GM21390 (cell line): ENCODE results near the gene NUP210.
"Not testable (repeated sequence)": the region's sequence is repeated elsewhere in the genome, so short reads cannot be mapped to it uniquely, and the experiment has no call there.

Experiments
- ATAC-seq: cut with Tn5 transposase; IDR thresholded peaks from one replicate; pipeline ENCODE4 v1.9.1; 2021; ENCODE audit not compliant: unreplicated experiment

NUP210 gene

DNA sequence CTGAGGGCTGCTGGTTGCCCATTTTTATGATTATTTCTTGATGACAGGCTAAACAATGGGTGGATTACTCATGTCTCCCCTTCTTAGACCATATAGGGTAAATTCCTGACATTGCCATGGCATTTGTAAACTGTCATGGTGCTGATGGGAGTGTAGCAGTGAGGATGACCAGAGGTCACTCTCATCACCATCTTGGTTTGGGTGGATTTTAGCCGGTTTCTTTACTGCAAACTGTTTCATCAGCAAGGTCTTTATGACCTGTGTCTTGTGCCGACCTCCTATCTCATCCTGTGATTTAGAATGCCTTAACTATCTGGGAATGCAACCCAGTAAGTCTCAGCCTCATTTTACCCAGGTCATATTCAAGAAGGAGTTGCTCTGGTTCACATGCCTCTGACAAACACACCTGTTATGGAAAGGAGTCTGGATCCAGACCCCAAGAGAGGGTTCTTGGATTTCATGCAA is 10.3 kb upstream of the NUP210 start:
- ATAC-seq, result not testable (repeated sequence)

- ATAC-seq, result no peak
Measured at GRCh38 chr3:13429631-13430291, 9.6 kb upstream of the NUP210 start.

- ATAC-seq, result not testable (repeated sequence)
Measured at GRCh38 chr3:13428678-13429077, 8.6 kb upstream of the NUP210 start.

GRCh38 chr3:13427662-13428603 is 7.8 kb upstream of the NUP210 start:
- ATAC-seq, result no peak

GRCh38 chr3:13426591-13426990 is 6.5 kb upstream of the NUP210 start:
- ATAC-seq, result no peak

DNA sequence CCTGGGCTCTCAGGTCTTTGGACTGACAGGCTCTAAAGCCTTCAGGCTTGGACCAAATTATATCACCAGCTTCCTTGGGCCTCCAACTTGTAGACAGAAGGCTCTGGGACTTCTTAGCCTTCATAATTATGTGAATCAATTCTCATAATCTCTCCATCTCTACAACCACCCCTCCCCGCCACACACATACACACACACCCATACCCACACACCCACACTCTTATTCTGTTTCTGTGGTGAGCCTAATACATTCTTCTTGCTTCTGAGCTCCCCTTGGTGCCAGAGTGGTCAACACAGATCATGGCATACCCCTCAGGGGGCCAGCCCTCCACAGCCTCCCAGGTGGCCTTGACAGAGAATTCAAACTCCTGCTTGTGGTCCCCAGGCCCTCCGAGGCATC is 5.6 kb upstream of the NUP210 start:
- ATAC-seq, result no peak

- ATAC-seq, result no peak
Measured at GRCh38 chr3:13424865-13425617, 4.9 kb upstream of the NUP210 start.

DNA sequence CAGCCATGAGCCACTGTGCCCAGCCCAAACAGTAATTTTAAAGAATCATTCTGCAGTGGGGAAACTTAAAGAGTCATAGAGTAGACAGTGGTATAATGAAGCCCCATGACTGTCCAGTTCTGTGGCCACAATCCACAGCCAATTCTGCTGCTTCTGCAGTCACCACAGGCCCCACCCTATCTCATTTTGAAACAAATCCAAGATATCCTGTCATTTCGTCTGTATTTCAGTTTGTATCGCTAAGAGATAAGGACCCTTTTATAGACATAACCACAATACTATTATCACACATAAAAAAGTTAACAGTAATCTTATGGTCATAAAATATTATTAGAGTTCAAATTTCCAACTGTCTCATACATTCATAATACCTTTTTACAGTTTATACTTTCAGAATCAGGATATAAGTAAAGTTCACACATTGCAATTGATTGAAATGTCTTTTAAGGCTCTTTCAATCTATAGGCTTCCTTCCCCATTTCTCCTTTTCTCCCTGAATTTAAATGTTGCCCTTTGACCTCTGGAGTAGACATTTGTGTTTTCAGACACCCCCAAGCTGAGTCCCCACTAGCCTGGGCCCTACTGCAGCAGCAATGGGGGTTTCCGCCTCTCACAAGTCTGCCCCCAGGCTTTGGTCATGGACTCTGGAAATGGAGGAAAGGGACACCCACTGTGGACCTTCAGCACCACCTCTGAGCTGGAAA is 4.2 kb upstream of the NUP210 start:
- no peak for ATAC-seq

- ATAC-seq, result peak; percentile 32
Measured at GRCh38 chr3:13420831-13421765, 976 bp upstream of the NUP210 start.

DNA sequence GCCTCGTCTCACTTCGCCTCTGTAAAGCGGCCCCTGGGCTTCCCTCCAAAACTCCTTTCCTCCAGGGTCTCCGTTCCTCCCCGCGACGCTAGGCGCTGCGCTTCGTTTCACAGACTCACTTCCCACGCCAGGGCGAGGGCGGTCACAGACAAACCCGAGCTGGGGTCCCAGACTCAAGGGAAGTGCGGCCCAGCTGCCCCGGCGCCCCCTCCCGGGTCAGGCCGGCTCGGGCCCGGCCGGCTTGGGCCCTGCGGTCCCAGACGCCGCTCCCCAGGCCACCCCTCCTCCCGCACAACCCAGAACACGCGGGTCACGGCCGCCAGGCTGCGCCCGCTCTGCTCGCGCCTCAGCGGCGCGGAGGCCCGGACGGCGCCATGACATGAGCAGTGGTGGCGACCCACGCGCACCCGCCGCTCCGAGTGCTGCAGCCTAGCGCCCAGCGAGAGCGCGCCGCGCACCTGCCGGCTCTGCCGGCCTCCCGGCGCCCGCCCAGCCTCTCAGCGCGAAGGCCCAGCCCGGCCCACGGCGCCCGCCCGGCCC is 547 bp downstream of the NUP210 start:
- ATAC-seq, result peak; percentile 47

GRCh38 chr3:13417166-13417947 is 2.8 kb downstream of the NUP210 start:
- no peak for ATAC-seq

DNA sequence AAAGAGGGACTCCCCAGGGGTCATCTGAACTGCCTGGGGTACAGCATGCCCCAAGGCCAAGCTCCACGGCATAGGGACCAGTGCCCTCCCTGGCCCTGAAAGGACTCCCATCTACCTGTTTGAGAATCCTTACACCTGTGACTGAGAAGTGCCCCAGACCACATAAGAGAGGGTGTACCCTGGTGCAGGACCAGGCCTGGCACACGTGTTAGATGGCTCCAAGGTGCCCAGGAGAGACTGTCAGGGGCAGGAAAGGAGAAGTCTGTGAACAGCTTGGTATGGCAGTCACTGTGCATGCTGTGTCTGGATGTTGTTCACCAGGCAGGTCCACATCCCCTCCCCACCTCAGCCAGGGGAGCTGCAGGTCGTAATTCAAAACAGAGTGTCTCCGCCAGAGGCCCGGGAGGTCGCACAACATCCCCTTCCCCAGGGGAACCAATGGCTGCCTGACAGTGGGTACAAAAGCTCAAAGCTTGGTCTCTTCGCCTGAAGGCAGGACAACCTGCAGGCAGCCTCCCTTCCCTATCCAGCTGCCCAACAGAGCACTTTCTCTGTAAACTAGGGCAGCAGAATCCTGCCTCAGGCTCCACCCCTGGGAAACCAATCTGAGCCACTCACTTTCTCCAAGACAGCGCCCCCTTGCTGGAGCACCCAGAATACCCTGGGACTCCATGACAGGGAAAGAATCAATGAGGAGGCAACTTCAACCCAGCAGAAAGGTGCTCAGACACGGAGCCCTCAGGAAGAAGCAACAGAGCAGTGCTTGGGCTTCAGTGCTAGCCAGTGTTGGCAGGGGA is 3.9 kb downstream of the NUP210 start:
- no peak for ATAC-seq

DNA sequence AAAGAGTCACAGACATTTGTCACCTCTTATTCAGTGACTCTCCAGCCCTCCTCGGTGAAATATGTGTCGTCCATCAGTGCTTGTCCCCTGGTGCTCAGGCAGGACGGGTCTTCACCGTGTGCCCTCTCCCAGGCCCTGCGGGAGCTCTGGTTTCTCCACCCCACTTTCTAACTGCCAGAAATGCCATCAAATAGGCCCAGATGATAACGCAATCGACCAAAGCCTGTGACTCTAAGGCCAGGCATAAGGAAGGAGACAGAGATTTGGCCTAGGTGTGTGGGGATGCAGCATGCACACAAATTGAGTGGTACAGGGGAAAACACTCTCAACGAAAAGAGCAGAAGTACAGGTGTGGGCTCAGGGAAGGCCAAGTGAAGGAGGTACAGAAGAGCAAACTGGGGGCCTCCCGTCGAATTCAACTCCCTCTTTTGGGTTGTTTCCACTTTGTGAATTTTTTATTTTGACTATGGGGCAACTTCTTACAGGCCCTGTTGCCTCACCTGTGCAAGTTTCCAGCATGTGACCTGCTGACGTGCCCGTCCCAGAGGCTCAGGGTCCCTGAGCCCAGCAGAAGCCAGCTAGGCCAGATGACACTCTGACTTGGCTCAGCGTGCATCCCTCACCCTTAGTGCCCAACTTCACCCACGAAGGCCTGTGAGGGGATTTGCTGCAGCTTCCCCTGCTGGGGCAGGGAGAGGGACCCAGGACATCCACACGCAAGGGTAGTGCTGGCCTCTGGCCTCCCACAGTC is 4.7 kb downstream of the NUP210 start:
- ATAC-seq, result no peak

DNA sequence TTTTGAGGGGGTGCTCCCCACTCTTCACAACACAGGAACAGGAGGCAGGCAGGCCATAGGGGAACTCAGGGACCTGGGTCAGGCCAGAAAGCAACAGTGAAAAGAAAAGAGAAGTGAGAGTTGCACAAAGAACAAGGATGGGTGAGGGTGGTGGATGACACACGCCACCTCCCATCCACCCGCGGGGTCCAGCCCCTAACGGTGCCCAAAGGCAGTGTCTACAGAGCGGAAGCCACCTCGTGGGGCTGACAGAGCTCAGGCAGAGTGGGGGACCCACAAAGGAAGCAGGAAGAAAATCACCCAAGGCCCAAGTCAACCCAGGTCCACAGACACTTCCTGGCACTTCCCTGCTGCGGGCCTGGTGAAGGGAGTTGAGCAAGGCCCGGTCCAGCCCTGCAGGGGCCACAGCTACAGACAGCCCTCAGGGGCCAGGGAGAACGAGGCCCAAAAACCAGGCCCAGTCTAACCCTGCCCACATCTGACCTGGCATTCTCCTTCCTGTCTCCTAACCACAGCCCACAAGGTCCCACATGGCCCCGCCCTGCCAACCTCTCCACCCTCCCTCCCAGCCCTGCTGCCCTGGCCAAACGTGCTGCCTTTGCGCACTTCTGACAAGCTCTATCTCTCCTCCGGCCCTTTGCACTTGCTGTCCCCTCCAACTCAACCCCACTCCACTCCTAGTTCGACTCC is 5.9 kb downstream of the NUP210 start:
- ATAC-seq, result peak; percentile 90

GRCh38 chr3:13411186-13411860 is 8.8 kb downstream of the NUP210 start:
- ATAC-seq, result no peak

GRCh38 chr3:13408890-13409289 is 11.2 kb downstream of the NUP210 start:
- ATAC-seq, result no peak
